Keratinocyte (primary cell): ENCODE results near the gene CDC42SE2. TPM values are rescaled to one million over a fixed set of nuclear protein-coding genes. Genes with fewer than 3 reads are reported as not detected.

Experiments used
- DNase-seq: peaks from one replicate; pipeline ENCODE4 v3.0.0-alpha.2; 2011; ENCODE audit warnings: low read depth, missing footprints, low spot score
- FAIRE-seq: peaks from 2 replicates; lab custom pipeline; 2011; peaks lifted over from hg19 to GRCh38; lab: Jason Lieb, UNC
- H2AFZ ChIP-seq: 2 replicates; pipeline ENCODE4 v1.6.0; 2012; ENCODE audit warnings: low read length, control low read depth, inconsistent platforms; ENCODE audit not compliant: control insufficient read depth
- H3K27ac ChIP-seq: 2 replicates; pipeline ENCODE4 v1.5.1; 2011; ENCODE audit warnings: low read length; ENCODE audit not compliant: control insufficient read depth, insufficient read depth
- H3K27me3 ChIP-seq: 3 replicates; pipeline ENCODE4 v1.6.0; 2011; ENCODE audit warnings: low read length; ENCODE audit not compliant: control insufficient read depth, insufficient read depth; ENCODE audit errors: extremely low read depth
- H3K36me3 ChIP-seq, 2 experiments: 2 replicates in 1 of 2; 3 replicates in 1 of 2; pipeline ENCODE4 v1.5.1; 2011; ENCODE audit warnings: low read length in 2 of 2, mild to moderate bottlenecking in 1 of 2; ENCODE audit not compliant: control insufficient read depth in 2 of 2, insufficient read depth in 2 of 2; ENCODE audit errors: extremely low read depth in 1 of 2
- H3K4me1 ChIP-seq: 3 replicates; pipeline ENCODE4 v1.5.1; 2011; ENCODE audit warnings: low read length; ENCODE audit not compliant: control insufficient read depth, insufficient read depth; ENCODE audit errors: extremely low read depth
- H3K4me2 ChIP-seq: 3 replicates; pipeline ENCODE4 v1.6.0; 2011; ENCODE audit warnings: low read depth, low read length; ENCODE audit not compliant: control insufficient read depth, insufficient read depth; ENCODE audit errors: extremely low read depth
- H3K4me3 ChIP-seq, 3 experiments: fragments of 200-600 bp in 1 of 3; sonication (generic) in 1 of 3; 2 replicates in 2 of 3; 3 replicates in 1 of 3; pipeline ENCODE4 v1.5.1; 2011 to 2016; ENCODE audit warnings: low read length in 3 of 3, mild to moderate bottlenecking in 3 of 3, control low read depth in 2 of 3, inconsistent platforms in 1 of 3, low read depth in 1 of 3, mixed read lengths in 1 of 3, mixed run types in 1 of 3, moderate library complexity in 1 of 3; ENCODE audit not compliant: control insufficient read depth in 2 of 3, insufficient read depth in 2 of 3; ENCODE audit errors: extremely low read depth in 1 of 3
- H3K79me2 ChIP-seq: 2 replicates; pipeline ENCODE4 v1.6.0; 2012; ENCODE audit warnings: low read length; ENCODE audit not compliant: control insufficient read depth, insufficient read depth
- H3K9ac ChIP-seq: 3 replicates; pipeline ENCODE4 v1.6.0; 2011; ENCODE audit warnings: low read length; ENCODE audit not compliant: control insufficient read depth, insufficient read depth; ENCODE audit errors: extremely low read depth
- H3K9me1 ChIP-seq: 3 replicates; pipeline ENCODE4 v1.6.0; 2011; ENCODE audit warnings: low read length; ENCODE audit not compliant: control insufficient read depth, insufficient read depth; ENCODE audit errors: extremely low read depth
- H3K9me3 ChIP-seq: 2 replicates; pipeline ENCODE4 v1.5.1; 2012; ENCODE audit warnings: low read depth, low read length; ENCODE audit not compliant: control insufficient read depth
- H4K20me1 ChIP-seq: 3 replicates; pipeline ENCODE4 v1.6.0; 2011; ENCODE audit warnings: low read length; ENCODE audit not compliant: control insufficient read depth, insufficient read depth; ENCODE audit errors: extremely low read depth
- EZH2 ChIP-seq: IDR thresholded peaks from one replicate; pipeline ENCODE4 v1.6.1; 2012; ENCODE audit warnings: inconsistent platforms, mild to moderate bottlenecking, low read length, moderate library complexity
- dilution Hi-C: fragments of 300-500 bp; cut with MboI; formaldehyde crosslinking; loops from one replicate; pipeline ENCODE4 v1.7.0; 2020; ENCODE audit warnings: low sequenced_read_pairs; ENCODE audit not compliant: extremely low pct_ligation_motif_present
- polyA plus RNA-seq, 5 experiments: library from polyadenylated mRNA; depleted of rRNA in 3 of 5; stranded (reverse) in 3 of 5; stranded (forward) in 1 of 5; unstranded in 1 of 5; fragments of >200 nt; gene quantifications; 1 replicate in 1 of 5; 2 replicates in 3 of 5; 3 replicates in 1 of 5; pipeline versions ENCODE4 v1.2.1 to v1.2.3, GENCODE V29; 2011 to 2012; ENCODE audit warnings: missing spikeins in 2 of 5, low read depth in 1 of 5, low replicate concordance in 1 of 5
- TF ChIP-seq, protein P1 (sequence below), 3 experiments: IDR thresholded peaks in 1 of 3; conservative IDR thresholded peaks in 1 of 3; optimal IDR thresholded peaks in 1 of 3; 2 replicates in 2 of 3; 3 replicates in 1 of 3; pipeline versions ENCODE3 to v1.5.1; 2011; ENCODE audit warnings: low read length in 3 of 3, mild to moderate bottlenecking in 3 of 3, moderate library complexity in 2 of 3, control low read depth in 1 of 3, inconsistent platforms in 1 of 3; ENCODE audit not compliant: insufficient read depth in 2 of 3; ENCODE audit errors: extremely low read depth in 1 of 3

CDC42SE2 gene
- polyA plus RNA-seq, 1 donor (not counting 4 experiments of a cell fraction or from before 2014, with no cell fraction given): 32.5 TPM

DNA sequence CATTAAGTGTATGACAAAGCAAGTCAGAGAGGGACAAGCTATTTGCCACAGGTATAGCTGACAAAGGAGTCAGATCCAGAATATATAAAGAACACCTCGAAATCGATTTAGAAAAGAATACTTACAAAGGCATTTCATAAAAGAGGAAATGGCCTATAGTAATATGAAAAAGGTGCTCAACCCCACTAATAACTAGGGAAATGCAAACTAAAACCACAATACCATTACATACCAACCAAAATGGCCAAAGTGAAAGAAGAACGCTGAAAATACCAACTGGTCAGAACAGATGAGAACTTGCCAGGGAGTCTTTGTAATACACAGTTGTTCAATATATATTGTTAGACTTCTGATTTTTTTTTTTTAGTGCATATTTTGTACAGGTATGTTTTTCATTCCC, 152.9 kb downstream of the CDC42SE2 start:
- H3K9ac ChIP-seq: no peak overlapping the region
- no peaks in the 10 kb centered on the region for H3K36me3 ChIP-seq
- H3K27ac ChIP-seq: no peak overlapping the region
- no peaks in the 10 kb centered on the region for H3K79me2 ChIP-seq
- no peak overlapping the region for H3K4me3 ChIP-seq
- DNase-seq (no peak), FAIRE-seq (no peak)
- no peaks in the 10 kb centered on the region for H3K4me1 ChIP-seq
- TF ChIP-seq, protein P1, sequence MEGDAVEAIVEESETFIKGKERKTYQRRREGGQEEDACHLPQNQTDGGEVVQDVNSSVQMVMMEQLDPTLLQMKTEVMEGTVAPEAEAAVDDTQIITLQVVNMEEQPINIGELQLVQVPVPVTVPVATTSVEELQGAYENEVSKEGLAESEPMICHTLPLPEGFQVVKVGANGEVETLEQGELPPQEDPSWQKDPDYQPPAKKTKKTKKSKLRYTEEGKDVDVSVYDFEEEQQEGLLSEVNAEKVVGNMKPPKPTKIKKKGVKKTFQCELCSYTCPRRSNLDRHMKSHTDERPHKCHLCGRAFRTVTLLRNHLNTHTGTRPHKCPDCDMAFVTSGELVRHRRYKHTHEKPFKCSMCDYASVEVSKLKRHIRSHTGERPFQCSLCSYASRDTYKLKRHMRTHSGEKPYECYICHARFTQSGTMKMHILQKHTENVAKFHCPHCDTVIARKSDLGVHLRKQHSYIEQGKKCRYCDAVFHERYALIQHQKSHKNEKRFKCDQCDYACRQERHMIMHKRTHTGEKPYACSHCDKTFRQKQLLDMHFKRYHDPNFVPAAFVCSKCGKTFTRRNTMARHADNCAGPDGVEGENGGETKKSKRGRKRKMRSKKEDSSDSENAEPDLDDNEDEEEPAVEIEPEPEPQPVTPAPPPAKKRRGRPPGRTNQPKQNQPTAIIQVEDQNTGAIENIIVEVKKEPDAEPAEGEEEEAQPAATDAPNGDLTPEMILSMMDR (optimal IDR thresholded peaks at IDR 0.05 in 1 of 3, IDR thresholded peaks at IDR 0.05 in 1 of 3, conservative IDR thresholded peaks at IDR 0.05 in 1 of 3; ENCODE audit: extremely low read depth in 1 of 3, insufficient read depth in 2 of 3, low read length in 3 of 3): no peak
- TF ChIP-seq EZH2: no peak
- no peaks in the 10 kb centered on the region for H3K27me3 ChIP-seq
- H4K20me1 ChIP-seq: no peaks in the 10 kb centered on the region
- dilution Hi-C loops: no loop called here
- no peaks in the 10 kb centered on the region for H3K9me3 ChIP-seq
- H3K9me1 ChIP-seq: no peaks in the 10 kb centered on the region
- no peak overlapping the region for H2AFZ ChIP-seq
- no peak overlapping the region for H3K4me2 ChIP-seq

DNA sequence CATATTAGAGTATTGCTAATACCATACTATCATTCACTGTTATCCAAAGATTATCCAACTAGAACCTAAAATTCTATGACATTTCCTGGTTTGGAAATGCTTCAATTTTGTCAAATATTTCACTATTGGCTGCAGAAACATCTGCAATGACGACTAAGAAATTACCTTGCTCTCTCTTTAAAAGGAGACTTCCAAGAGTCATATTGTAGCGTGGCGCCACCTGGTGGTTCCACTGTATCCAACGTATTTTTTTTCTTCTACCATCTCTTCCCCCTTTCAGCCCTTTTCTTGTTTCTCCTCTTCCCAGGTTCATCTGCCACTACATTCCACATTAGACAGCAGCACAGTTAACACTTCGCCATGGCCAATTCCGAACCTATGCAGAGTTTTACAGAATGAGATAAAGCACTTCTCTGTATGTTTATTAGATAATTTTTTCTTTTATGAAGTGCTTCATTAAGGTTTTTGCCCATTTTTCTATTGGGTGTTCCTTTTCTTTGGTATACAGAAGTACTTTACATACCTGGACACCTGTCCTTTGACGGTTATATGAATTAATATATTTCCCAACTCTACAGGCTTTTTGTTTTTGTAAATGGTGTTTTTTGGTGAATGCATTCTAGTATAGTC, 153.5 kb downstream of the CDC42SE2 start:
- Histone ChIP-seq H3K27me3 (no peaks in the 10 kb centered on the region), H3K4me1 (no peaks in the 10 kb centered on the region), H3K27ac (no peak overlapping the region), H3K4me2 (no peak overlapping the region), H3K9me1 (no peaks in the 10 kb centered on the region), H2AFZ (no peak overlapping the region), H4K20me1 (no peaks in the 10 kb centered on the region), H3K4me3 (no peak overlapping the region), H3K9ac (no peak overlapping the region), H3K79me2 (no peaks in the 10 kb centered on the region), H3K36me3 (peaks cover 0 to 1% of the 10 kb centered on the region in 2 experiments), H3K9me3 (no peaks in the 10 kb centered on the region)
- TF ChIP-seq, protein P1 (optimal IDR thresholded peaks at IDR 0.05 in 1 of 3, IDR thresholded peaks at IDR 0.05 in 1 of 3, conservative IDR thresholded peaks at IDR 0.05 in 1 of 3; ENCODE audit: extremely low read depth in 1 of 3, insufficient read depth in 2 of 3, low read length in 3 of 3): peak; percentile 67 to 79 (median 69)
- TF ChIP-seq EZH2: no peak
- dilution Hi-C loops: no loop called here
- FAIRE-seq: no peak
- peak; percentile 30 for DNase-seq
